IPS-20b (cell line): ENCODE measurements around the gene SKOR2.

Source experiments
- H3K27ac ChIP-seq: one replicate; pipeline ENCODE4 v1.5.1; 2013; ENCODE audit warnings: low read length
- H3K27me3 ChIP-seq: 2 replicates; pipeline ENCODE4 v1.6.1; 2013; ENCODE audit warnings: mild to moderate bottlenecking, low read length, inconsistent platforms; ENCODE audit not compliant: insufficient read depth
- H3K36me3 ChIP-seq: 2 replicates; pipeline ENCODE4 v1.6.1; 2013; ENCODE audit warnings: low read depth, mild to moderate bottlenecking, inconsistent platforms, low read length, moderate library complexity; ENCODE audit not compliant: insufficient read depth
- H3K4me1 ChIP-seq: 2 replicates; pipeline ENCODE4 v1.6.1; 2013; ENCODE audit warnings: mild to moderate bottlenecking, control low read depth, inconsistent platforms, low read length, moderate library complexity; ENCODE audit not compliant: insufficient read depth
- H3K4me3 ChIP-seq: 2 replicates; pipeline ENCODE4 v1.5.1; 2013; ENCODE audit warnings: mild to moderate bottlenecking, low read length, inconsistent platforms
- H3K9ac ChIP-seq: 2 replicates; pipeline ENCODE4 v1.6.1; 2013; ENCODE audit warnings: low read depth, mild to moderate bottlenecking, inconsistent platforms, low read length, moderate library complexity
- H3K9me3 ChIP-seq: 2 replicates; pipeline ENCODE4 v1.6.1; 2013; ENCODE audit warnings: mild to moderate bottlenecking, low read depth, low read length, inconsistent platforms; ENCODE audit not compliant: insufficient read depth

The SKOR2 gene

DNA sequence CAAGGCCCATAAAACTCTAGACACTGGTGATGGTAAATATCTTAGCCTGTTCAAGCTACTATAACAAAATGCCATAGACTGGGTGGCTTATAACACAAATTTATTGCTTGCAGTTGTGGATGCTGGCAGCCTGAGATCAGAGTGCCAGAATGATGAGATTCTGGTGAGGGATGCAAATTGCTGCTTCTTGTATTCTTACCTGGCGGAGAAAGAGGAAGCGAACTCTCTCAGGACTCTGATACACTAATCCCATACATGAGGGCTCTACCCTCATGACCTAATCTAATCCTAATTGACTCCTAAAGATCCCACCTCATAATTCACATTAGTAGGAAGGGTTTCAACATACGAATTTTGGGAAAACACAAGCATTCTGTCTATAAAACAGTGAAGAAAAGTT is 70.7 kb downstream of the SKOR2 start:
- Histone ChIP-seq H3K9me3 (peaks cover 17% of the 10 kb centered on the region), H3K4me3 (no peak overlapping the region), H3K27me3 (no peaks in the 10 kb centered on the region), H3K36me3 (no peaks in the 10 kb centered on the region), H3K27ac (no peak overlapping the region), H3K4me1 (no peaks in the 10 kb centered on the region), H3K9ac (no peak overlapping the region)

DNA sequence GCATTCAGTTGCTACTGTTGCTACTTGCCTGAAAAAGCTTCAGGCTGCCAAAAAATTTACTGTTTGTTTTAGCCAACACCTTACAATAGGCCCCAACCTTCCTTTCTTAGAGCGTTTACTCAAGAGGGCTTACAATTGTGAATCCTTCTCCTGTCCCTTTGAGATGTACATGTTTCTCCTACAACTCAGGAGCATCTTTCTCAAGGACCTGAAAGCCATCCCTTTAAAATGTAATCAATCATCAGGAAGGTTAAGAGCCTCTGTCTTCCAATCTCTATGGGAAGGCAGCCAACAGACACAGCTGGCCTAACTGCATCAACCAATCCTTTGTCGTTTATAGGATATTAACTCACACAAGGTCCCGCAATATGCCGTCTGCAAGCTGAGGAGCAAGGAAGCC is 71.9 kb downstream of the SKOR2 start:
- Histone ChIP-seq H3K27me3 (no peaks in the 10 kb centered on the region), H3K27ac (no peak overlapping the region), H3K9ac (no peak overlapping the region), H3K9me3 (peaks cover 7% of the 10 kb centered on the region), H3K4me3 (no peak overlapping the region), H3K36me3 (no peaks in the 10 kb centered on the region), H3K4me1 (peaks cover 7% of the 10 kb centered on the region; the same call in 1 of the 2 replicates)

DNA sequence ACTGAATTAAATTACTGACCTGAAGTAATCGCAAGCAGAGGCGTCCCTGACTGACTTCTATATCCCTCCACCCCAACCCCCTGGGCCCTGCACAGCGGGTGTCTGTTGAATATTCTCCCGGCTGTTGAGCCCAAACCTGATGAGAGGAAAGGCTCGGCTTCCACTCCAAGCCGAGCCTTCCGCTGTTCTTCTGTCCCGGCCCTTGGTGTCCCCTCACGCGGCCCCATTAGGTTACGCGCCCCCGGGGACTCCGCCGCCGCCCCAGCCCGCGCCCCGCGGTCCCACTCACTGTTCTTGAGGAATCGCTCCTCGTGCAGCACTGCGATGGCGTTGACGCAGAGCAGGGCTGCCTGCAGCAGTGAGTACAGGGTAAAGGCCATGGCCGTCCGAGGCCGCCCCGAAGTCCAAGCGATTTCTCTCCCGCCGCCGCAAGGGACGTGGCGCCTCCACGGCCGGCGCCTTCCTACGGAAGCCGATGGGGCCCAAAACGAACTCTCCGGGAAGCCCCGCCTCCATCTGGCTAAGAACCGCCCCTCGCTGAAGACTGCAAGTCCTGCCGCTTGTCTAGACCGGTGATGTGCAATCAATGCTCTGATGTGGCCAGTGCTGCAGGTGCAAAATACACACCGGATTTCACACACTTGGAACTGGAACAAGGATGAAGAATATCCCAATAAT is 75.4 kb downstream of the SKOR2 start, which contains the start of gene IER3IP1:
Gene IER3IP1, minus strand, starts transcription at position 467 of the 678 bp plus-strand sequence. Its CDS starts 87 bp downstream, at position 380.
- Histone ChIP-seq H3K27me3 (no peaks in the 10 kb centered on the region), H3K36me3 (0 out of 2 replicates have a peak, but pooled peaks cover 11% of the 10 kb centered on the region), H3K9ac (peak within 1 kb of the TSS; percentile 91), H3K4me1 (peaks cover 8% of the 10 kb centered on the region; the same call in 1 of the 2 replicates), H3K27ac (no peak within 1 kb of the TSS), H3K9me3 (no peaks in the 10 kb centered on the region), H3K4me3 (peak within 1 kb of the TSS; percentile 94)

DNA sequence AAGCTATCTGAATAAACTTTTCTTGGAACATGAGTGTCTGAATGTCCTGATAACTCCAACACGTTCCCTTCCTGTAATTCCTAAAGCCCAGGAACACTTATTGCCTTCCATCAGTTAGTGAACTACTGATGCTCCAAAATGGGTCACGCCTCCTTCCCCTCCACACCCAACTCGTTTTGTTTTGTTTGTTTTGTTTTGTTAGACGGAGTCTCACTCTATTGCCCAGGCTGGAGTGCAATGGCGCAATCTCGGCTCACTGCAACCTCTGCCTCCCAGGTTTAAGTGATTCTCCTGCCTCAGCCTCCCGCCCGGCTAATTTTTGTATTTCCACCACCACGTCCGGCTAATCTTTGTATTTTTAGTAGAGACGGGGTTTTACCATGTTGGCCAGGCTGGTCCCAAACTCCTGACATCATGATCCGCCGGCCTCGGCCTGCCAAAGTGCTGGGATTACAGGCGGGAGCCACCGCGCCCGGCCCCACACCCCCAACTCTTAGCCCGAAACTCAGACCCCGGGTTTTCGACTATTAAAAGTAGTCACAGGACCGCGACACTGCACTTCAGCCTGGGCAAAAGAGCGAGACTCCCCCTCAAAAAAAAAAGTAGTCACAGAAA is 76.1 kb downstream of the SKOR2 start:
- Histone ChIP-seq H3K9ac (peak overlapping the region; percentile 91), H3K4me1 (peaks cover 8% of the 10 kb centered on the region; the same call in 1 of the 2 replicates), H3K9me3 (no peaks in the 10 kb centered on the region), H3K36me3 (0 out of 2 replicates have a peak, but pooled peaks cover 11% of the 10 kb centered on the region), H3K27ac (no peak overlapping the region), H3K27me3 (no peaks in the 10 kb centered on the region), H3K4me3 (peak overlapping the region; percentile 94)

DNA sequence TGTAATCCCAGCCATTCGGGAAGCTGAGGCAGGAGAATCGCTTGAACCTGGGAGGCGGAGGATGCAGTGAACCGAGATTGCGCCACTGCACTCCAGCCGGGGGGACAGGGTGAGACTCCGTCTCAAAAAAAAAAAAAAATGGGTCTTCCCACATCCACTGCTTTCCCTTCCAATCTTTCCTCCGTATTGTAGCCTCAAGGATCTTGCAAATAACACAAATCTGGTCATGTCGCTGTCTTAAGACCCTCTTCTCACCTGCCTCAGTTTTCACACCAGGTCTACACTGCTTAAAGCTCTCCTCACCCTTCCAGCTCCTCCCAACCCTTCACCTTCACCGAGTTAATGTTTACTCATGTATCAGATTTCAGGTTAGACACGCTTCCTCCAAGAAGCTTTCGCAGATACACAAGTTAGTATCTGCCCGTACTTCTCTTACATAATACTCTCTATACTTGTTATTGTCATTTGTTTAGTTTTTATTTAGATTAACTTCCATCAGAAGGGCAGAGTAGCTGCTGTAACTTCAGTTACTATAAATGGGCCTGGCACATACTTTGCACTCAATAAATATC is 76.8 kb downstream of the SKOR2 start:
- H3K4me3 ChIP-seq = peak overlapping the region; percentile 94
- peaks cover 8% of the 10 kb centered on the region; the same call in 1 of the 2 replicates for H3K4me1 ChIP-seq
- no peak overlapping the region for H3K27ac ChIP-seq
- peak overlapping the region; percentile 91; the same call in 1 of the 2 replicates for H3K9ac ChIP-seq
- H3K27me3 ChIP-seq = no peaks in the 10 kb centered on the region
- no peaks in the 10 kb centered on the region for H3K9me3 ChIP-seq
- H3K36me3 ChIP-seq = 0 out of 2 replicates have a peak, but pooled peaks cover 11% of the 10 kb centered on the region

DNA sequence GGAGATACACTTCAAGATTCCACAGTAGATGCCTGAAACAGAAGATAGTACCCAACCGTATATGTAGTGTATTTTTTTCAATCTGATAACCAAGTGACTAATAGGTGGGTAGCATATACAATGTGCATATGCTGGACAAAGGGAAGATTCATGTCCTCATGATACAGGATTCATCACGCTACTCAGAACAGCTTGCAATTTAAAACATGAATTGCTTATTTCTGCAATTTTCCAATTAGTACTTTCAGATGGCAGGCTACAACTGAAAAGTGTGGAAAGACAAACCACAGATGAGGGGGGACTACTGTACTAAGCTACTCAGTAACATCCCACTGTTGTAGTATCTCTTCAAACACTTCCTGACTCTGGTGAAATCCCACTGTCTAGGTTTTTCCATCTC is 79.0 kb downstream of the SKOR2 start:
- 0 out of 2 replicates have a peak, but pooled peaks cover 11% of the 10 kb centered on the region for H3K36me3 ChIP-seq
- peaks cover 8% of the 10 kb centered on the region; the same call in 1 of the 2 replicates for H3K4me1 ChIP-seq
- H3K9ac ChIP-seq = no peak overlapping the region
- H3K27ac ChIP-seq = no peak overlapping the region
- H3K4me3 ChIP-seq = no peak overlapping the region
- H3K27me3 ChIP-seq = no peaks in the 10 kb centered on the region
- no peaks in the 10 kb centered on the region for H3K9me3 ChIP-seq

DNA sequence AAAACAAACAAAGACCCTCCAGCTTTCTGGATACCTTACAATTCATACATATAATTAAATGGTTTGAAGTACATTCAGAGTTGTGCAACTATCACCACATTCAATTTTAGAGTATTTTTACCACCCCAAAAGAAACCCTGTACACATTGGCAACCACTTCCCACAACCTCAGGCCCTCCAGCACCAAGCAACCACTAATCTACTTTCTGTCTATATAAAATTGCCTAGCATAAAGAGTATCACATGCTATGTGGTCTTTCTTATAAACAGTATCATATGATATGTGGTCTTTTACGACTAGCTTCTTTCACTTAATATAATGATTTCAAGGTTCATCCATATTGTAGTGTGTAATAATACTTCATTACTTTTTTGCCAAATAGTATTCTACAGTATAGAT is 82.5 kb downstream of the SKOR2 start:
- H3K4me1 ChIP-seq = no peaks in the 10 kb centered on the region
- no peak overlapping the region for H3K9ac ChIP-seq
- no peaks in the 10 kb centered on the region for H3K9me3 ChIP-seq
- H3K27me3 ChIP-seq = no peaks in the 10 kb centered on the region
- 0 out of 2 replicates have a peak, but pooled peaks cover 10% of the 10 kb centered on the region for H3K36me3 ChIP-seq
- H3K4me3 ChIP-seq = no peak overlapping the region
- H3K27ac ChIP-seq = no peak overlapping the region

DNA sequence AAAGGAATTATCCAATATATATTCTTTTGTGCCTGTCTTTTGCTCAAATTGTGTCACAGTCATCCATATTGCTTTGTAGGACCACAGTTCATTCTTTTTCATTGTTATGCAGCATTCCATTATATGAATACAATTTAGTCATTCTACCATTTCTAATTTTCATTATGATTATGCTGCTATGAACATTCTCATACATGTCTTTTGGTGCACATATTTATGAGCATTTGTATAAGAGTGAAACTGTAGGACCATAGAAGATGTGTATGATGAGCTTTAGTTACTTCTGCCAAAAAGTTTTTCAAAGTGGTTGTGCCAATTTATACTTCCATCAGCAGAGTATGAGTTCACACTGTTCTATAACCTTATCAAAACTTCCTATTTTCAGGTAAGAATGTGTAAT is 83.0 kb downstream of the SKOR2 start:
- no peak overlapping the region for H3K27ac ChIP-seq
- H3K9ac ChIP-seq = no peak overlapping the region
- no peaks in the 10 kb centered on the region for H3K4me1 ChIP-seq
- H3K9me3 ChIP-seq = no peaks in the 10 kb centered on the region
- 0 out of 2 replicates have a peak, but pooled peaks cover 6% of the 10 kb centered on the region for H3K36me3 ChIP-seq
- no peaks in the 10 kb centered on the region for H3K27me3 ChIP-seq
- H3K4me3 ChIP-seq = no peak overlapping the region

DNA sequence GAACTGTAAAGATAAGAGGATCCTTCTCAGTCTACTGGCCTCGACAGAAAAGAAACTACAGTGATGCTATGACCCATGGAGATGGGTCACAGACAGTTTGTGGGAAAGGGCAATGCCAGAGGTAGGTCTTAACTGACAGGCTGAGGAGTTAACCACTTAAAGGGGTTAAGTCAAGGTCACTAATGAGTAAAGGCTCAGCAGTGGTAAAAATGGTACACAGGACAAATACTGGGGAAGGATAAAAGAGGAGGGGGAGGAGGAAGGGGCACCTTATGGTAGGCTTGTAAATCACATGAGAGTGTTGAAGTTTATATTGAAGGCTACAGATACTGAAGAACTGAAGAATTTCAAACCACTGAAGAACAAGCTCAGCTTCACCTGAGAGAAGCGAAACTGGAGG is 85.2 kb downstream of the SKOR2 start:
- Histone ChIP-seq H3K9me3 (no peaks in the 10 kb centered on the region), H3K27me3 (no peaks in the 10 kb centered on the region), H3K4me3 (no peak overlapping the region), H3K4me1 (peaks cover under 1% of the 10 kb centered on the region; the same call in 1 of the 2 replicates), H3K27ac (no peak overlapping the region), H3K36me3 (no peaks in the 10 kb centered on the region), H3K9ac (no peak overlapping the region)

DNA sequence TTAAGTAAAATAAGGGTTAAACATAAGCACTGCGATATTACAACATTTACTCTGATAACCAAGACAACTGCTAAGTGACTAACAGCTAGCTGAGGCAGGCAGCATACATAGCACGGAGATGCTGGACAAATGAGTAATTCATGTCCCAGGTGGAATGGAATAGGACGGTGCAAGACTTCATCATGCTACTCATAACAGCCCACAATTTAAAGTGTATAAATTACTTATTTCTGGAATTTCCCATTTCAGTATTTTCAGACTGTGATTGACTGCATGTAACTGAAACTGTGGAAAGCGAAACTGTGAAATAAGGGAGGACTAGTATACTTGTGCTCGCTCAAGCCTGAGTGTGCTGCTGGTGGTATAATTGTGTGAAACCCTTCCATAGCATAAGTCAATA is 88.2 kb downstream of the SKOR2 start:
- Histone ChIP-seq H3K27ac (no peak overlapping the region), H3K36me3 (no peaks in the 10 kb centered on the region), H3K4me1 (peaks cover 10% of the 10 kb centered on the region)

DNA sequence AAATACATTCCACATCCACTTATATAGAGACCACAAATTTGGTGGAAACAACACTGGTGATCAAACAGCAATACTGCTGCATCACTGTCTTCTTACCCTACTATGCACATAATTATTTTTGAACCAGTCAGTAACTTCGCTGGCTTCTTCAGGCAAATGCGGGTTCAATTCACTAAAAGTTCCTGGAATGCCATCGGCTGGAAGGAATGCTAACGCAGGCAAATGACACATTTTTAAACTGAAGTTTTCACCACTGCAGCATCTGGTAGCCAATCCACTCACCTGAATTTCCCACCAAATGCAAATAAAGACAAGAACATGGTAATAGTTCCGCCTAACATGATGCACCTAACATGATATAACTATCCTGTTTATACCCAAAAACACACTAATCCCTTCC is 91.2 kb downstream of the SKOR2 start:
- Histone ChIP-seq H3K9ac (no peak overlapping the region), H3K27me3 (no peaks in the 10 kb centered on the region), H3K27ac (no peak overlapping the region), H3K4me3 (no peak overlapping the region), H3K9me3 (no peaks in the 10 kb centered on the region), H3K4me1 (peaks cover 10% of the 10 kb centered on the region), H3K36me3 (peaks cover 13% of the 10 kb centered on the region)

More for the DNA sequence above, 88.2 kb downstream of the SKOR2 start:
- Histone ChIP-seq H3K9ac (no peak overlapping the region), H3K9me3 (no peaks in the 10 kb centered on the region), H3K4me3 (no peak overlapping the region), H3K27me3 (no peaks in the 10 kb centered on the region)
